Stomach (tissue), 9 donors: ENCODE measurements around the gene ITPRIP. TPM values are rescaled to one million over a fixed set of nuclear protein-coding genes. Genes with fewer than 3 reads are reported as not detected.

Experiments
- DNase-seq, 2 donors: peaks; one replicate each; pipeline versions ENCODE4 v3.0.0 to v3.0.0-alpha.2; 2013 to 2019
- H3K27ac ChIP-seq, 5 donors: fragments of 200-600 bp in 4 of 5; sonication (generic) in 4 of 5; one replicate each; pipeline ENCODE4 v1.5.1; 2013 to 2019; ENCODE audit warnings: mild to moderate bottlenecking in 1 of 5, moderate library complexity in 1 of 5
- H3K27me3 ChIP-seq, 3 donors: fragments of 200-600 bp; sonication (generic); one replicate each; pipeline ENCODE4 v1.5.1; 2017 to 2019; ENCODE audit warnings: mixed run types in 1 of 3
- H3K36me3 ChIP-seq, 4 donors: fragments of 200-600 bp; sonication (generic); 1 replicate in 3 of 4; 2 replicates in 1 of 4; pipeline ENCODE4 v1.5.1; 2016 to 2019
- H3K4me1 ChIP-seq, 4 donors: fragments of 200-600 bp; sonication (generic); one replicate each; pipeline ENCODE4 v1.5.1; 2016 to 2019
- H3K4me3 ChIP-seq, 4 donors: fragments of 200-600 bp; sonication (generic) in 3 of 4; one replicate each; pipeline ENCODE4 v1.5.1; 2016 to 2019; ENCODE audit warnings: mild to moderate bottlenecking in 1 of 4
- H3K9me3 ChIP-seq, 4 donors: fragments of 200-600 bp; sonication (generic); one replicate each; pipeline ENCODE4 v1.5.1; 2016 to 2019
- EP300 ChIP-seq: sonication (generic); formaldehyde crosslinking; IDR thresholded peaks from one replicate; pipeline ENCODE4 v1.6.1; 2017; ENCODE audit warnings: antibody characterized with exemption
- POLR2A ChIP-seq, 4 donors: fragments of 450-650 bp; IDR thresholded peaks; one replicate each; pipeline ENCODE4 v1.6.1; 2016; ENCODE audit warnings: antibody characterized with exemption in 4 of 4, control low read depth in 2 of 4, mild to moderate bottlenecking in 1 of 4, moderate library complexity in 1 of 4
- POLR2AphosphoS5 ChIP-seq, 3 donors: sonication (generic); formaldehyde crosslinking; IDR thresholded peaks; one replicate each; pipeline ENCODE4 v1.6.1; 2016; ENCODE audit warnings: antibody characterized with exemption in 3 of 3
- WGBS, 5 donors: extraction: QIAGEN DNeasy Blood & Tissue Kit in 3 of 5; methylation state at CpG; one replicate each; pipeline versions ENCODE4 v1.1.5 to v1.1.7; 2013 to 2018; 5-methylcytosine and 5-hydroxymethylcytosine counted together
- intact Hi-C: fragments of 100-400 bp; cut with DNase I; formaldehyde crosslinking; loops from one replicate; pipeline ENCODE4 v1.15.1; 2023; ENCODE audit warnings: low total_unique reads
- polyA plus RNA-seq, 3 donors: library from polyadenylated mRNA; stranded (reverse); fragments of 200-250 nt; gene quantifications; one replicate each; pipeline ENCODE4 v1.2.3, GENCODE V29; 2013
- total RNA-seq, 5 donors: library from RNA; depleted of rRNA; stranded (reverse); fragments of >200 nt; gene quantifications; one replicate each; pipeline versions ENCODE4 v1.1.0 to v1.2.3, GENCODE V29; 2014 to 2016
- TF ChIP-seq, protein P1 (sequence below), 7 experiments: fragments of 450-650 bp in 4 of 7; fragments of 200-600 bp in 3 of 7; sonication (generic) in 3 of 7; IDR thresholded peaks; one replicate each; pipeline ENCODE4 v1.5.1; 2016 to 2019; ENCODE audit warnings: antibody characterized with exemption in 7 of 7, control low read depth in 2 of 7, mild to moderate bottlenecking in 1 of 7
- donor health status: healthy with polysubstance abuse.
- donor health status: Bipolar disorder and iron deficiency.
- donor health status: healthy.

ITPRIP gene
- total and polyA plus RNA-seq, 8 donors: 1.7 to 13.5 (median 6.9) TPM

GRCh38 chr10:104281694-104282093 lies 56.6 kb downstream of the ITPRIP start:
- TF ChIP-seq, protein P1, sequence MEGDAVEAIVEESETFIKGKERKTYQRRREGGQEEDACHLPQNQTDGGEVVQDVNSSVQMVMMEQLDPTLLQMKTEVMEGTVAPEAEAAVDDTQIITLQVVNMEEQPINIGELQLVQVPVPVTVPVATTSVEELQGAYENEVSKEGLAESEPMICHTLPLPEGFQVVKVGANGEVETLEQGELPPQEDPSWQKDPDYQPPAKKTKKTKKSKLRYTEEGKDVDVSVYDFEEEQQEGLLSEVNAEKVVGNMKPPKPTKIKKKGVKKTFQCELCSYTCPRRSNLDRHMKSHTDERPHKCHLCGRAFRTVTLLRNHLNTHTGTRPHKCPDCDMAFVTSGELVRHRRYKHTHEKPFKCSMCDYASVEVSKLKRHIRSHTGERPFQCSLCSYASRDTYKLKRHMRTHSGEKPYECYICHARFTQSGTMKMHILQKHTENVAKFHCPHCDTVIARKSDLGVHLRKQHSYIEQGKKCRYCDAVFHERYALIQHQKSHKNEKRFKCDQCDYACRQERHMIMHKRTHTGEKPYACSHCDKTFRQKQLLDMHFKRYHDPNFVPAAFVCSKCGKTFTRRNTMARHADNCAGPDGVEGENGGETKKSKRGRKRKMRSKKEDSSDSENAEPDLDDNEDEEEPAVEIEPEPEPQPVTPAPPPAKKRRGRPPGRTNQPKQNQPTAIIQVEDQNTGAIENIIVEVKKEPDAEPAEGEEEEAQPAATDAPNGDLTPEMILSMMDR (IDR thresholded peaks at IDR 0.05): no peak
- TF ChIP-seq EP300 (no peak), POLR2A (IDR thresholded peaks at IDR 0.05) (no peak), POLR2AphosphoS5 (IDR thresholded peaks at IDR 0.05) (no peak)
- Histone ChIP-seq H3K27me3 (no peaks in the 10 kb centered on the region), H3K4me3 (no peak overlapping the region), H3K36me3 (no peaks in the 10 kb centered on the region), H3K27ac (no peak overlapping the region), H3K9me3 (no peaks in the 10 kb centered on the region), H3K4me1 (no peaks in the 10 kb centered on the region)
- 69 to 89% (median 77%) methylated on average over 3 of the region's 3 CpGs for WGBS, 5 donors
- no peak for DNase-seq
- intact Hi-C loops: no loop called here

GRCh38 chr10:104279550-104280259 lies 58.6 kb downstream of the ITPRIP start:
- no peaks in the 10 kb centered on the region for H3K36me3 ChIP-seq
- H3K27ac ChIP-seq: no peak overlapping the region
- no peak for DNase-seq
- H3K4me1 ChIP-seq: peaks cover 0 to 14% (median 5%) of the 10 kb centered on the region in 4 donors
- intact Hi-C loops: no loop called here
- 83 to 97% (median 92%) methylated on average over 3 of the region's 3 CpGs for WGBS, 5 donors
- no peak overlapping the region for H3K4me3 ChIP-seq
- peaks cover 0 to 13% (median 5%) of the 10 kb centered on the region in 3 donors for H3K27me3 ChIP-seq
- TF ChIP-seq, protein P1 (IDR thresholded peaks at IDR 0.05): no peak
- TF ChIP-seq POLR2AphosphoS5 (IDR thresholded peaks at IDR 0.05) (no peak), POLR2A (IDR thresholded peaks at IDR 0.05) (no peak), EP300 (no peak)
- no peaks in the 10 kb centered on the region for H3K9me3 ChIP-seq

- no peak for TF ChIP-seq POLR2A (IDR thresholded peaks at IDR 0.05)
- TF ChIP-seq, protein P1 (IDR thresholded peaks at IDR 0.05): no peak
- no peak for TF ChIP-seq POLR2AphosphoS5 (IDR thresholded peaks at IDR 0.05)
- TF ChIP-seq EP300: no peak
- no peaks in the 10 kb centered on the region for H3K36me3 ChIP-seq
- peaks cover 0 to 22% (median 8%) of the 10 kb centered on the region in 4 donors for H3K4me1 ChIP-seq
- DNase-seq: peak in 1 of 2 donors; percentile 51
- no peaks in the 10 kb centered on the region for H3K9me3 ChIP-seq
- H3K27ac ChIP-seq: no peak overlapping the region
- peaks cover 0 to 17% (median 5%) of the 10 kb centered on the region in 3 donors for H3K27me3 ChIP-seq
- 56 to 73% (median 62%) methylated on average over 2 of the region's 2 CpGs for WGBS, 5 donors
- H3K4me3 ChIP-seq: no peak overlapping the region
- intact Hi-C loops: no loop called here
Observed at GRCh38 chr10:104277785-104278184, 60.5 kb downstream of the ITPRIP start.

DNA sequence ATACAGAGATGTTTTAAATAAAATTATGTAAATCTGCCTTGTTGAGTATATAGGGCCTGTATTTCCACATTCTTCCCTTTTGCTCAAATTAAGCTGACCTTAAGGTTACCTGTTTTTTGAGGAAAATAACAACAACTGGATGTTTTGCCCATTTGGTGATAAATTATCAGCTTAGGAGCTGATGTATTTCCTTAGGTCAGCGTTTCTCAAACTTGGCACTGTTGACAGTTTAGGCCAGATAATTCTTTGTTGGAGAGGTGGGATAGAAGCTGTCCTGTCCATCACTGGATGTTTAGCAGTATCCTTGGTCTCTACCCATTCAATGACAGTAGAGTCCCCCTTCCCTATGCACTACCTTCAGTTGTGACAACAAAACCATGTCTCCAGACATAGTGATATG lies 62.1 kb downstream of the ITPRIP start:
- TF ChIP-seq POLR2AphosphoS5 (IDR thresholded peaks at IDR 0.05) (no peak), POLR2A (IDR thresholded peaks at IDR 0.05) (no peak), EP300 (no peak)
- TF ChIP-seq, protein P1 (IDR thresholded peaks at IDR 0.05): no peak
- Histone ChIP-seq H3K27ac (no peak overlapping the region), H3K4me1 (peaks cover 0 to 22% (median 8%) of the 10 kb centered on the region in 4 donors), H3K9me3 (no peaks in the 10 kb centered on the region), H3K4me3 (peak overlapping the region in 2 of 4 donors; percentile 51 to 57), H3K36me3 (no peaks in the 10 kb centered on the region), H3K27me3 (peaks cover 0 to 17% (median 5%) of the 10 kb centered on the region in 3 donors)
- intact Hi-C loops: no loop called here
- no peak for DNase-seq
- WGBS, 5 donors: 45 to 67% (median 57%) methylated on average over 1 of the region's 1 CpG
